NCI-H748 (cell line): ENCODE results near the gene STK38L.
"Not testable (repeated sequence)": the region's sequence is repeated elsewhere in the genome, so short reads cannot be mapped to it uniquely, and the experiment has no call there.

ENCODE experiments used
- DNase-seq: peaks from one replicate; lab custom pipeline; 2025; ENCODE audit not compliant: unreplicated experiment; lab: John Stamatoyannopoulos, UW

Gene STK38L

DNA sequence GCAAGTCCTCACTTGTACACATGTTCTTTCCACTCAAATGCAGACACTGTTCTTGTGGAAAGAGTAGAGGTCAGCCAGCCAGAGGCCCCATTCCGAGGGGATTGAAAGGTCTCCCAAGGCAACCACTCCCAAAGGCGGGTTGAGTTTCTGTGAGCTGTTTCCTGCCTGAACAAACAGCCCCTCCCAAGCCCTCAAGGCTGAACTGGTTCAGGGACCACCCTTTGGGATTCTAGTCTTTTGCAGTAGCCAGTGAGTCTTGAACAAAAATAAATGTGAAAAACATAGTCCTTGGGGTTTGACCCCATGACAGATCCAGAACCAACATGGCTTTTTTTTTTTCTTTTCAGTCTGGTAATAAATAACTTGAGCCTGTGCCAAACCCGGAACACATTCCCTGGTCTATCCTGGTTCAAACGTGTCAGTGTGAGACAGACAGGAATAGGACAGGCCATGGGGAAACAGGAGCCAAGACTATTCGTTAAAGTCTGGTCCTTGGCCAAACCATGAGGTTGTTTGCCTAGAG lies 17.6 kb upstream of the STK38L start:
- DNase-seq, result peak; percentile 16

DNA sequence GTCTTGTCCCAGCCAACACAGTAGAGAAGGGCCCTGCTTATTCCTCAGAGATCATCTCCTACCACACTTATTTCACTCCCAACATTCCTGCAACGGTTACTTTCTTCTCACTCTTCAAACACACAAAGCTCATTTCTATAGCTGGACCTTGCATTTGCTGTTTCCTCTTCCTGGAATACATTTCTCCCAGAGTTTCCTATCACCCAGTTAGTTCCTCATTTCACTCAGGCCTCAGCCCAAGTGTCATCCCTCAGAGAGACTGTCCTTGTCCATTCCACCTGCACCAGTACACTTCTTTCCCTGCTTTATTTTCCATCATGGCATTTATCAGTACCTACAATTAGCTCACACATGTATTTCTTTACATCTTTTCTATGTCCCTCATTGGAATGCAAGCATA lies 14.7 kb upstream of the STK38L start:
- no peak for DNase-seq

DNA sequence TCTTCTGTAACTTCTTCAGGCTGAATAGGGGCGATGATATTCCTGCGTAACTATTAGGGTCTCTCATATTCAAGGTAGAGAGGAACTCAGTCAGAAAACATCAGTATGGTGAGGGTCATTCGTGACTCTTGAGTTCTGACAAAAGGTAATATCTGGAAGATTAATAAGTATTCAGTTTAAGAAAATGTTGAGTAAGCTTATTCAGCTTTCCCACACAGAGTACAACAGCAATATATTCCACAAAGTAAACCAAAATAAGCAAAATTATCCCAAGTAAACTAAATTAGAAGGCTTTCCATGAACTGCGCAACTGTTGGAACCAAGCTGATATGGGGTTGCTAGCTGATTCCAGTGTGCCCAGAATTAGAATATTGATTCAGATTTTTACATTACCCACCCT lies 12.7 kb upstream of the STK38L start:
- DNase-seq, result not testable (repeated sequence)

DNA sequence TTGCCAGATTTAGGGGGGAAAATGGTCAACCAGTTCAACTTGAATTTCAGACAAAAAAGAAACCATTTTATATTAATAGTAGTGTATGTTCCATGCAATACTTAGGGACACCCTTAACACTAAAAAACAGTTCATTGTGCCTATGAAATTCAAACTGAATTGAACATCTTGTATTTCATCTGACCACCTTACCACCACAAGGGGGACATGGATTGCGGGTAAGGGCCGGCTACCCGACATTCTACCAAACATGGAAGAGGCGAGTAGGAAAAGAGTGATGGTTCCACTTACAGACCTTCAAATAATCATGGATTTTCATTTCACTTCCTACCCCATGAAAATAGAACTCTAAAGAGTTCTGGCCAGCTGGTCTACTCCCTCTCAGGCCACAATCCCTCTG lies 10.3 kb upstream of the STK38L start:
- DNase-seq, result no peak

DNA sequence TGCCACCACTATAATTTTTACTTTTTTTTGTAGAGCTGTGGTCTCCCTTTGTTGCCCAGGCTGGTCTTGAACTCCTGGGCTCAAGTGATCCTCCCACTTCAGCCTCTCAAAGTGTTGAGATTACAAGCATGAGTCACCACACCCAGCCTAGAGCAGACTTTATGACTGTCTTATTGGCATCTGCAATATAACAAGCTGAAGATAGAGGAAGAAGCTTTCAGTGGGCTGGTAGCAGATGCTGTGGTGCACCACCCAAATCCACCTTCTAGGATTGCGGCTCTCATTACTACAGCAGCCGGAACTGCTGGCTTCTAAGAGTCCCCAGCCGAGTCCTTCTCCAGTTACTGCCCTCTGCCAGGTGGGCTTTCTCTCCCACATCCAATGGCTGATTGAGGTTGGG lies 7.6 kb upstream of the STK38L start:
- no peak for DNase-seq

DNA sequence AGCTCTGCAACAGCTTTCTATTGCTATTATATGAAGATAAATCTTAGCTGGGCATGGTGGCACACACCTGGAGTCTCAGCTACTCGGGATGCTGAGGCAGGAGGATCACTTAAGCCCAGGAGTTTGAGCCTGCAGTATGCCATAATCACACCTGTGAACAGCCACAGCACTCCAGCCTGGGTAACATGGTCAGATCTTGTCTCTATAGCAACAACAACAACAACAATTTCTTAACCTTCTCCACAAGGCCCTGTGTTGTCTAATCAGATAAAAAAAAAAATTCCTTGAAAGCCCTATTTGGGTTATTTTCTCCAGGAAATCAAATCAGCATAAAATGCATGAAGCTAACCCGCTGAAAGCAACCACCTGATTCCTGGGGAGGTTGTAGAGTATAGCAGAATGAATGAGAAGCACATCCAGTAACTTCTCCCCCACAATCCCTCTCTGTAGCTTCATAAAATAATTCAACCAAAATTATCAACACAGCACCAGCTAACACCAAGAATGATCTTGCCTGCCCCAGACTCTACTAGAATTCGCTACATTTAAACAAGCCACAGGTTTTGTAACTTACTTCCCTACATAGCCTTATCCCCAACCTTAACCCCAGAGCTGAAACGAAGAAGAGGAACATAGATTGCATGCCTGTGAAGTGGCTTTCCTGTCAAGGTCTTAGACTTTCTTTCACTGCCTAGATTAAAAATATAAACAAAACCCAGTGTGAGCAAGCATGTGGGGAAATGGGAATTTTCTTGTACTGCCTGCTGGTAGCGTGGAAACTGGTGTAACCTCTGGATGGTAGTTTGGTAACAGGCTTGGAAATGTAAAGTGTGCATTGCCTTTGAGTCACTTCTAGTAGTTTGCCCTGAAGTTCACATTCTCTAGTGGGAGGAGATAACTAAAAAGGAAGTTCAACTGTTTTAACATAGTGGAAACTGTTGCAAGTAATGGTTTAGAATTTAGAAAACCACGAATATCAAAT lies 6.0 kb upstream of the STK38L start:
- no peak for DNase-seq

DNA sequence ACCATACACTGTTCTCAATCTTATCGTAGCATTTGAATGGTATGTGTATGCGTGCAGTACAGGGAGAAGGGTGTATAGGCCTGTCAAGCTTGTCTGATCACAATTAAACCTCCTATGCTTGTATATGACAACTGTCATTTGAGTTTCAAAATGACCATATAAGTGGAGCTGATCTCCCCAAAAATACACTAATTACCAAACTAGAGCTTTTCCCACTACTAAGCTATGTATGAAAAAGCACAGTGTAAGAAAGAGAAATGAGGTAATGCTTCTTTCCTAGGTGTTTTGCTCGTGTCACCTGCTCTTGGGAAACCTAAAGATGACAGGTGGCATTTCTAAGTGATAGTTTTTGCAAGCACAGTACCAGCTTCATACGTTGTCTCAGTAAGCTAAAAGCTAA lies 1.1 kb upstream of the STK38L start:
- no peak for DNase-seq

DNA sequence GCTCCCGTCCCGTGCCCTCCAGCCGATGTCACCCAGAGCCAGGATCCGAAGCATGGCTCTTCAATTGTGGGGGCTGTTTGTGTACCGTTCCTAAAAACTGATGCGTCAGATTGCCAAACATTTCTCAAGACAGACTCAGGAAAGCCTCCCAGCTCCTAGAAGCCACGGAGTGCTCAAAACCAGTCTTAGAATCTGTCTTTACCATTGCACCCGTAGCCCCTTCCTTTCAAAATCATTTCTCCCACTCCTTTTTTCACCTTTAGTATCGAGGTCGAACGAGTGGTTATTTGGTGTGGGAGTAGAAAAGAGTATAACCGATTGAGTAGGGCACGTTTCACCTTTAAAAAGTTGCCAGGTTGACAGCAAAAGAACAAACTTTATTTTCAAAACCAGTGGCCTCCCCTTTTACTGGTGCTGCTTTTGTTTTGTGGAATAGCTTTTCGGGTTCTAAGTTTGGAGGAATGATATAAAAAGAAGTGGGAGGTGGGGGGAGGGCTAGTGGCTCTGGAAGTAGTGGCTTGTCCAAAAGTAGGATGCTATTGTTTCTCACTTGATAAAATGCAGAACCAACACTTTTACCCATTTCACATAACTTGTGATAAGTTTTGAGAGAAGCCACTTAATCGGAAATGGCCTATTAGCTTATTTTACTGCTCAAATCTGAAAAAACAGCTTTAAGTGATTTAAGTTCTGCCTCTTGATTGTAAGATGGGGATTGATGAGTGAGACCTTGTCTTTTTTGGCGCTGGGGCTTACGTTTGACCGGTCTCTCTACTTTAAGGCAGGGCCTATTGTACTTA lies 803 bp downstream of the STK38L start:
- DNase-seq, result peak; percentile 31

DNA sequence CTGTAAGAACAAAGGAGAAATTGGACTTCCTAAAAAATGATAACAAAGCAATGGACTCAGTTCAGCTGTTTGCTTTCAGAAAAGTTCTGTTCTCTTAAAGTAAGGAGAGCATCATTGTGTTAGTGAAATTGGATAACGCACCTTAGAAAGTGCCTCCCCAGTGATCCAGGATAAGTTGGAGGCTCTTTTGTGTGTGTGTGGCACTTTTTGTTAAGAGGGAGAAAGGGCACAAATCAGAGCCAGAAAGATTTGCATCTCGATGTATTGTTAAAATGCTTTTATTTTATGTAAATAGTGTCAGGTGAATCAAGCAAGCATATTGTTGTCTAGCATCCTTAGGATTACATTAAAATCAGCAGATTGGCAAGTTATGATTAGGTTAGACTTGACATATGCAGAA lies 2.1 kb downstream of the STK38L start:
- no peak for DNase-seq

DNA sequence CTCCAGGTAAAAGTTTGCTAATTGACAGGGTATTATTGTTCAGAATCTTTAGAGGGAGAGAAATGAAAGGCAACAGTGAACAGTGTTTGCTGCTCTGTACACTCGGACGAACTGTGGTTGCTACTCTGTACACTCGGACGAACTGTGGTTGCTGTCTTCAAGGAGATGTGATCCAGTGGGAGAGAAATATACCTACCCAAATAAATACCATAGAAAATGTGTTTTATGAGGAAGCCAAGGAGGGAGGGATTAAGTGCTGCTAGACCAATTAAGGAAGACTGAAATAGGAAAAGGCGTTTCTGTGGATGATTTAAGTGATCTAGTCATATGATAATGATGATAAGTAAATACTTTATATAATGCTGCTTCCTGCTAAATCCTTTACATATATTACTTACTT lies 2.7 kb downstream of the STK38L start:
- DNase-seq, result no peak

DNA sequence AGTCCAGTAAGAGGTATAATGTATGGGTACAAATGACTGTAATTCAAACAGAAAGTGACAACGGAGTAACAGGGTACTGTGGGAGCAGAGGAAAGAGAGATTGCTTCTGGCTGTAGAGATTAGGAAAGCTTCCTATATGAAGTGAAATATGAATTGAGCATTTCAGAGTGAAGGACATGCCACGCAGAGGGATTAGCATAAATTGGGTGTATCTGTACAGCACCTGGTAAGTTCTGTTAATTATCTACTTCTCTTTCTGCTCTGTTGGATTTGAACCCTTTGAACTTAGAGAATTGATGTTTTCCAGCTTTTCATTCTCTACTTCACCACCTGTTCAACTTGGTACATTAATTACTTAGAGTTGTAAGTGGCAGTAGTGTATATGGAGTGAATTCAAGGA lies 8.8 kb downstream of the STK38L start:
- DNase-seq, result no peak

DNA sequence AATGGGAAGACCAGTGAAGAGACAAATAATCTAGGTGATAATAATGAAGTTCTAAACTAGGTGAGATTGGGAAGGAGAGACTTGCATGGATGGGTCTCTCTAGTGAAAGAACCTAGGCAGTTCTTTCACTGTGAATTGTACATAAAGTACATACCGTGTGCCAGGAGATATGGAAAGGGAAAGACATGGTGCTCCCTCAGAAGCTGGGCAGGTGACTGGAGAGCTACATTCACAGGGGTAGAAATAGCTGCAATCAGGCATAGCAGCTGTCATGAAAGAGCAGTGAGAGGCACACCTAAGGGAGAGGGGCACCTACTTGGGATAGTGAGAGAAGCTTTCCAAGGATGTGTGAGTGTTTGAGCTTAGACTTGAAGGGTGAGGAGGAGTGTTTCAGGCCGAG lies 9.3 kb downstream of the STK38L start:
- DNase-seq, result no peak

DNA sequence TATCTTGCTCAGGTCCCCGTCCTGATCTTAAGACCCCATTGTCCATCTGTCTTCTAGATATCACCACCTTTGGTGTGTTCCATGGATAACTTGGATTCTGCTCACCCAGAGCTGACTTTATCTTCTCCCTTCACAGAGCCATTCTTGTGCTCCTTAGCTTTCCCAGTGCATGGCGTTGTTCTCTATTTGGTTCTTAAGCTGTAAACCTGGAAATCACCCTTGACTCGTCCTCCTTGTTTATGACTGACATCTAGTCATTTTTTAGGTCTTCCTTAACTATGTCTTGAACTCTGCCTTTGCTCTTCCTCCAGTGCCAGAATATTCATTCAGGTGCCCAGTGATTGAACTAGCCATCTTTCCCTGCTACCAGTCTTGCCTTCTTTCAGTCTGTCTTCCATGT lies 11.7 kb downstream of the STK38L start:
- DNase-seq, result no peak

DNA sequence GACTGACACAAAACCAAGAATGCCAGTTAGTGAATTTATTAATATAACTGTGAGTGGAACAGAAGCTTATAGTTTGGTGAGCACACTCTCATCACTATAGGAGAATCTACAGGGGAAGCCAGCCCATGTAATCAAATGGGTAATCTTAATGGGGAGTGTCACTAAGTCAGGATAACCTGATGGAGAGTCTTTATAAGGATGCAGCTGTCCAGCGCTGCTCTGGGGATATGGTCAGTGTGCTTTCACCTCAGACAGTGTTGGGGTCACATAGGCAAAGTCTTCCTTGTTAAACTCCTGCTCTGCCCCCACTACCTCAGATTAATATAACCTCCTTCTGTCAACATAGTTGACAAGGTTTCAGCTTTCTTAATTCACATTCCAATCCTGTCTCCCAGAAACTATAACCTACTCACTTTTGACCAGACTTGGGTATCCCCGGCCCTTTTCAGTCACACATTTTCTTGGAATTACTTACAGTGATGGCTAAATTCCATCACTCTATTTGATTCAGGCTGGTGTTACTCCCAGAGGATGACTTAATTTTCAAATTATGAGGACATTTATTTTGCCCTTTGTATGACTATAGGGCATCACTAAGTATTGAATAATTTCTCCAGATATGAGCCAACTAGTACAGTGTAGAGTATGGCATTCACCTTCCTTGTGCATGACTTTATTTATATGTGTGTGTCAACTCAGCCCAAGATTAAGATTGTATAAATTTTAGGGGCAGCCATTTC lies 13.2 kb downstream of the STK38L start:
- DNase-seq, result no peak

DNA sequence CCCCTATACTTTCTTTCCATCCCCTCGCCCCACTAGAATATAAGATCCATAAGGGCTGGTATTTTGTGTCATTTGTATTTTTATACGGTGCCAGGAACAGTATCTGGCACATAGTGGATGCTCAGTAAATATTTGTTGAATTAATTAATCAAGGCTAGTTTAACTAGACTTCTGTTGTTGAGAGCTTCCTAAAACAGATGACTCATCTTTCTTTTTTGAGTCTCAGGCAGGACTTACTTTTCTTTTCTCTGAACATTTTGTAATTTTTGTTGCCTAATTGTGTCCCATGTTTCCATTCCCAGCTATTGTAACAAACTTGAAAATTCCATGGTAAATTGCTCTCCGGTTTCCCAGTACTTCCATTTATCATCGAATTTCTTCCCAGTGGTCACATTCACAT lies 16.7 kb downstream of the STK38L start:
- no peak for DNase-seq

DNA sequence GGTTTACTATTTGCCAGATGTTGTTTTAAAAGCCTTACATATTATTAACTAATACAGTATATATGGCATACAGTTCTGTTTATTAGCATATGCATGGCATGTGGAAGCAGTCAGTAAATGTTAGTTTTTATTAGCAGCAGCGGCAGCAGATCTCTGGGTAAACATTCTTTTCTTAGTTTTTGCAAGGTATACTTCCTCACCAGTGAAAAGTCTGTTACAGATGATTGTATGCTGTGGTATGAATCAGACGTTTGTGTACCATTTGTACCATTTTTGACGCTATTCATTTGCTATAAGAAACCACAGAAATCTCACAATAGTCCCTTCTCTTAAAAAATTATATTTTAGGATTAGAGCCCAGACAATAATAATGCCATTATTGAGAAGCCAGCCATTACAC lies 17.8 kb downstream of the STK38L start:
- DNase-seq, result no peak

DNA sequence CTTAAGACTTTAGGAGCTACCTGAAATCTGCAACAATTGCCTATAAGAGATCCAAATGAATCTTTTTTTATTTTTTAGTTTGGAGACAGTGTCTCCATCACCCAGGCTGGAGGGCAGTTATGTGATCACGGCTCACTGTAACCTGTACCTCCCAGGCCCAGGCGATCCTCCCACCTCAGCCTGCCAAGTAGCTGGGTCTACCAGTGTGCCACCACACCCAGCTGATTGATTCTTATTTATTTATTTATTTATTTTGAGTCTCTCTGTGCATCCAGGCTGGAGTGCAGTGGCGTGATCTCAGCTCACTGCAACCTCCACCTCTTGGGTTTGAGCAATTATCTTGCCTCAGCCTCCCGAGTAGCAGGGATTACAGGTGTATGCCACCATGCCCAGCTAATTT lies 26.1 kb downstream of the STK38L start:
- no peak for DNase-seq

DNA sequence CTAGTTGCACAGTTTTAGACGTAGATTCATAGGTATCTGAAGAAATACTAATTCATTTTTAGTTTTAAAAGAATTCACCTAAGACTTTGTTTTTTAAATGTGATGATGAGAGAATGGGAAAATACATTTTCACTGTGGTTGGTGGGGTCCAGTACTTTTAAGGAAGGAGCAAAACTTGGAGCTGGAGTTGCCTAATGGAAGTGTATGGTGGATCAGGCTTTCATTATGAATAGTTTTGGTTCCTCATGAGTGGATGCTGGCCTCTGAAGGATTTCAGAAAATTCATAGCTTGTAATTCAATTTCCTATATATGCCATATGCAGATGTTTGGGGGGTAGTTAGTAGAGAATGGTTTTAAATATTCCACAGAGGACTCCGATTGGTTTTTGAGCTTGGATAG lies 27.1 kb downstream of the STK38L start:
- no peak for DNase-seq

DNA sequence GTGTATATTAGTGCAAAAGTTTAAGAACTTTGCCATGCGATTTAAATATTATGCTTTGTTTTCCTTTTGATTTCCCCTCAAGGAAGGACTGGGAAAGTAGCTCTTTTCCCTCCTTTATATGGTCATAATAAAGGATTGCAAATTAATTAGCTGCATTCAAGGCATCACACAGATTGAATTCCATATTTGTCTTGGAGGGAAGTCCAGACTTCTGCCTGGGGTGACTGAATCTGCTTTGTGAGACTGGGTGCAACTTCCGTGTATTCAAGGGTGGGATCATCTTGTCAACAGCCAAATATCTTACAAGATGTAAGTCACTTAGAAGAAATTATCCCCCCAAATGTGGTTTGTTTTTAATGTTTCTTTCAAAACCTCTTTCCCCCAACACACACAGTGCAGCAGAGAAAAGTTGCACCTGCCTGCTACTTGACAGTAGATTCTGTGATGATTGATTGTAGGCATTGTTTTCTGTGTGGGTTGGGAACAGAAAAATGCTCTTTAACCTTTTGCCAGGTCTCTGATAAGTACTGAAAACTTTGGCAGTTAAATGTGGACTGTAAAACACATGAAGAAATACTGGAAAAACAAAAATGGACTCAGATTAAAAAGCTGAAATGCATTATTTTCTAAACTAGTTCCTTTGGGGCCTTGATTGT lies 28.4 kb downstream of the STK38L start:
- DNase-seq, result peak; percentile 40

DNA sequence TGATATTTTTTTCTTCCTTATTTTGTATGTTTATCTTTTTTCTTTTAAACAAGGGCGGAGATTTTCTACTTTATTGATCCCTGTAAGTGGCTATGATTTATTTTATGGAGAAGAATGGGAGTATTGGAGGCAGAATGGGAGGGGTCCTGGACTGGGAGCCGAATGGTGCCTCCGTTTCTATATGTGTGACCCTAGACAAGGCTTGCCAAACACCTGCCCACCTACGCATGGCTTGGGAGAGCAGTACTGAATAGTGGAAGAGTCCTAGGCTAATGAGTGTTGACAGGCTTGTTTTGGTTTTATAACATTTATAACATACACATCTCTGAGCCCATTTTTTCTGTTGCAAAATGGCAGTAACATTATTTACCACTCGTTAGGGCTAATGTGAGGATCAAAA lies 29.0 kb downstream of the STK38L start:
- DNase-seq, result peak; percentile 0

DNA sequence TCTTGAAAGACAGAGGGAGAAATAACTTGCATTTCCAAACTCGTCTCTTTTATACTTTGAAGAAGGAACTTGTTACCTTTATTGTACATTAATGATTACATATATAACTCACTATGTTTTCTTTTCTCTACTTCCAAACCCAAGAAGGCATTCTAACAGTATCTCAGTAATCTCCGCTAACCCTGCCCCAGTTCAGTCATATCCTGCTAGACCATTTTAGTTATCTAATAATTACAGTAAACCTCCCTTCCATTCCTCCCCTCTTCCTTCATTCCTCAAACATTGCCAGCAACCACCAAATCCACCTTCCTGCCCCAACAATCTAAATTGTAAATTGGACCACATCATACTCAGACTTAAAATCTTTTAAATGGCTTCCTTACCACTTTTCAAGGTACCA lies 30.6 kb downstream of the STK38L start:
- no peak for DNase-seq
